ENCODE data around the gene ALAS1.

The ALAS1 gene

GRCh38 chr3:52221141-52221562 lies 23.2 kb downstream of the ALAS1 start:
- DNase-seq (ENCODE audit: low spot score) = no peak
- TF ChIP-seq CTCF (IDR thresholded peaks at IDR 0.05) = no peak
- Histone ChIP-seq H3K4me3 (no peak overlapping the region), H3K27ac (no peak overlapping the region)

GRCh38 chr3:52221563-52222318 lies 23.8 kb downstream of the ALAS1 start:
- H3K4me3 ChIP-seq = no peak overlapping the region
- DNase-seq (ENCODE audit: low spot score) = no peak
- H3K27ac ChIP-seq = no peak overlapping the region
- no peak for TF ChIP-seq CTCF (IDR thresholded peaks at IDR 0.05)

DNA sequence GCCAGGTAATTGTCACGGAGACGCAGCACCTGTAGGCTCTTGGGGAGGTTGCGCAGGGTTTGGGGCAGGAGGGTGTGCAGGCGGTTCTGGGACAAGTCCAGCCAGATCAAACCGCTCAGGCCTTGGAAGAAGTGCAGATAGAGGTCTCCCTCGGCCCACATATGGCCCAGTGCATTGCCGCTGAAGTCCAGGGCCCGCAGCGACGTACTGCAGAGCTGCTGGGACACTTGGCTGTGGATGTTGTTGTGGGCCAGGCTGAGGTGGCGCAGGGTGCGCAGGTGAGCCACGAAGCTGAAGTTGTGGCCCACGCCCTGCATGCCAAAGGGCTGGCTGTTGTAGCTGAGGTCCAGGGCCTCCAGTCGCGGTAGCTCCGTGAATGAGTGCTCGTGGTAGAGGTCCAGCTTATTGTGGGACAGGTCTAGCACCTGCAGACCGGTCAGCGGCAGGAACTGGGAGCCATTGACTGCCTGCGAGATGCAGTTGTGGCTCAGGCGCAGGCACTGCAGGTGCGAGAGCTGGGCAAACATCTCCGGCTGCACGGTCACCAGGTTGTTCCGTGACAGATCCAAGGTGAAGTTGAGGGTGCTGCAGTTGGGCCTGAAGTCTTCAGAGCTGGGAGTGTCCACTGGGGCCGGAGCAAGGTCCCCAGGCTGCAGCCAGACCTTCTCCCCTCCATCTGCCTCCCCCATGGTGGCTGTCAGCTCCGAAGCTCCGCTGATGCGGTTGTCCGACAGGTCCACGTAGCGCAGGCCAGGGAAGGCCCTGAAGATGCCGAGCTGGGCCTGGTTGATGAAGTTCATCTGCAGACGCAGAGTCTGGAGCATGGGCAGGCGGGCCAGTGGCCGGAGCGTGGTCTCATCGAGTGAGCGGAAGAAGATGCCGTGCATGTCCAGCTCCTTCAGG lies 24.6 kb downstream of the ALAS1 start:
- DNase-seq (ENCODE audit: low spot score) = no peak
- Histone ChIP-seq H3K27ac (no peak overlapping the region), H3K4me3 (no peak overlapping the region)
- TF ChIP-seq CTCF (IDR thresholded peaks at IDR 0.05) = no peak

GRCh38 chr3:52223449-52224408 lies 25.8 kb downstream of the ALAS1 start:
- Histone ChIP-seq H3K27ac (no peak overlapping the region), H3K4me3 (no peak overlapping the region)
- no peak for TF ChIP-seq CTCF (IDR thresholded peaks at IDR 0.05)
- no peak for DNase-seq (ENCODE audit: low spot score)

- no peak for DNase-seq (ENCODE audit: low spot score)
- Histone ChIP-seq H3K27ac (no peak within 1 kb of the TSS), H3K4me3 (no peak within 1 kb of the TSS)
- no peak for TF ChIP-seq CTCF (IDR thresholded peaks at IDR 0.05)
Observed at GRCh38 chr3:52225452-52226228, 27.7 kb downstream of the ALAS1 start, which contains the start of gene TLR9. Gene TLR9, minus strand, starts transcription at chr3:52225645. Its CDS starts 116 bp downstream, at chr3:52225529.

All from coronary artery (tissue), 2 donors.